Spleen (tissue), 7 donors: ENCODE data around the gene STAP2.

Experiments
- POLR2A ChIP-seq, 3 donors: fragments of 450-650 bp; IDR thresholded peaks; one replicate each; pipeline ENCODE4 v1.5.1; 2017; ENCODE audit warnings: antibody characterized with exemption in 3 of 3, mild to moderate bottlenecking in 1 of 3
- POLR2AphosphoS5 ChIP-seq, 3 donors: sonication (generic); formaldehyde crosslinking; IDR thresholded peaks; one replicate each; pipeline ENCODE4 v1.5.1; 2017; ENCODE audit warnings: antibody characterized with exemption in 3 of 3
- TF ChIP-seq, protein P1 (sequence below), 11 experiments: fragments of 200-600 bp in 7 of 11; fragments of 450-650 bp in 4 of 11; sonication (generic) in 4 of 11; IDR thresholded peaks in 8 of 11; conservative IDR thresholded peaks in 3 of 11; 1 replicate in 7 of 11; 2 replicates in 4 of 11; pipeline versions ENCODE4 v1.4.0 to v1.8.0; 2016 to 2021; ENCODE audit warnings: antibody characterized with exemption in 11 of 11, inconsistent platforms in 4 of 11, mild to moderate bottlenecking in 1 of 11
- donor health status: DM: no; HTN: no; CAD: no; lungs with moderate emphysema.
- donor health status: DM: no; HTN: no; CAD: no.
- donor health status: DM: no; HTN: no; CAD: no.

DNA sequence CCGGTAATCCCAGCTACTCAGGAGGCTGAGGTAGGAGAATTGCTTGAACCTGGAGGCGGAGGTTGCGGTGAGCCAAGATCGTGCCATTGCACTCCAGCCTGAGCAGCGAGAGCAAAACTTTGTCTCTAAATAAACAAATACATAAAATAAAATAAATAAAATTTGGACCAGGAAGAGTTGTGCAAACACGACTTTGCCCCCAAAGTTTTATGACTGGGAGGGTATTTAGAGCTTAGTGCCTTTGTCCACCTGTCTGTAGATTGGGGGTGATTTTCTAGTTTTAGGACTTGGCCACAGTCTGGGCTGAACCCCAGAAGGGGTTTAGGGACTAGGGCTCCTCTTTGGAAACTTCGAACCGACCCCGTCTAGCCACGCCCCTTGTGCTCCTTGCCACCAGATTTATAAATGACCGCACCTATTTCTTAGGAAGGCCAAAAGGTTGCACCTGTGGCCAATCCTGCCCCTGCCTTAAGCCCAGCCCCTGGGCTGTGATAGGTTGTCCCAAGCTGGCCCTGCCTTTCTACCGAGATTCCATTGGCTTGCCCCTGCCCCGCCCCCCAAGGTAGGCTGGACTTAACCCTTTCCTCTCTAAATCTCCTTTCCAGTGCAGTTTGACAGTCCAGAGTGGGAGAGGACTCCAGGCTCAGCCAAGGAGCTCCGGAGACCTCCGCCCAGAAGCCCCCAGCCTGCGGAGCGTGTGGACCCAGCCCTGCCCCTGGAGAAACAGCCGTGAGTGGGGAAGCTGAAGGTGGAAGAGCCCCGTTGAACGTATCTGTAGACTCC, 54.3 kb downstream of the STAP2 start:
- TF ChIP-seq POLR2A (IDR thresholded peaks at IDR 0.05) (no peak), POLR2AphosphoS5 (IDR thresholded peaks at IDR 0.05) (no peak)
- TF ChIP-seq, protein P1, sequence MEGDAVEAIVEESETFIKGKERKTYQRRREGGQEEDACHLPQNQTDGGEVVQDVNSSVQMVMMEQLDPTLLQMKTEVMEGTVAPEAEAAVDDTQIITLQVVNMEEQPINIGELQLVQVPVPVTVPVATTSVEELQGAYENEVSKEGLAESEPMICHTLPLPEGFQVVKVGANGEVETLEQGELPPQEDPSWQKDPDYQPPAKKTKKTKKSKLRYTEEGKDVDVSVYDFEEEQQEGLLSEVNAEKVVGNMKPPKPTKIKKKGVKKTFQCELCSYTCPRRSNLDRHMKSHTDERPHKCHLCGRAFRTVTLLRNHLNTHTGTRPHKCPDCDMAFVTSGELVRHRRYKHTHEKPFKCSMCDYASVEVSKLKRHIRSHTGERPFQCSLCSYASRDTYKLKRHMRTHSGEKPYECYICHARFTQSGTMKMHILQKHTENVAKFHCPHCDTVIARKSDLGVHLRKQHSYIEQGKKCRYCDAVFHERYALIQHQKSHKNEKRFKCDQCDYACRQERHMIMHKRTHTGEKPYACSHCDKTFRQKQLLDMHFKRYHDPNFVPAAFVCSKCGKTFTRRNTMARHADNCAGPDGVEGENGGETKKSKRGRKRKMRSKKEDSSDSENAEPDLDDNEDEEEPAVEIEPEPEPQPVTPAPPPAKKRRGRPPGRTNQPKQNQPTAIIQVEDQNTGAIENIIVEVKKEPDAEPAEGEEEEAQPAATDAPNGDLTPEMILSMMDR (IDR thresholded peaks at IDR 0.05 in 8 of 11, conservative IDR thresholded peaks at IDR 0.05 in 3 of 11) = no peak
